CD8-positive, alpha-beta memory T cell (primary cell): Measurements from ENCODE around the gene SS18L1. TPM values are rescaled to one million over a fixed set of nuclear protein-coding genes. Genes with fewer than 3 reads are reported as not detected.

ENCODE experiments used
- CTCF ChIA-PET: fragments of 350-600 bp; sonication (Branson Sonifier 250); formaldehyde crosslinking; loops from one replicate; lab custom pipeline; 2021; ENCODE audit warnings: antibody characterized with exemption; lab: Charles Lee
- POLR2A ChIA-PET: fragments of 350-600 bp; sonication (Branson Sonifier 250); formaldehyde crosslinking; loops from one replicate; lab custom pipeline; 2021; ENCODE audit warnings: antibody characterized with exemption; lab: Charles Lee
- DNase-seq, 5 donors: peaks; one replicate each; pipeline versions ENCODE4 v3.0.0 to v3.0.0-alpha.2; 2020 to 2022; ENCODE audit warnings: mixed read lengths in 1 of 5
- H3K27ac ChIP-seq: one replicate; pipeline ENCODE4 v1.7.0; 2013; ENCODE audit warnings: low read depth, mild to moderate bottlenecking, low read length, moderate library complexity
- H3K27me3 ChIP-seq: 2 replicates; pipeline ENCODE4 v1.7.0; 2013; ENCODE audit warnings: low read length, mild to moderate bottlenecking; ENCODE audit not compliant: insufficient read depth, poor library complexity, severe bottlenecking
- H3K36me3 ChIP-seq: 2 replicates; pipeline ENCODE4 v1.7.0; 2013; ENCODE audit warnings: mild to moderate bottlenecking, low read length, moderate library complexity; ENCODE audit not compliant: insufficient read depth
- H3K4me1 ChIP-seq: 2 replicates; pipeline ENCODE4 v1.7.0; 2013; ENCODE audit warnings: mild to moderate bottlenecking, low read length, moderate library complexity; ENCODE audit not compliant: insufficient read depth
- H3K4me3 ChIP-seq: 2 replicates; pipeline ENCODE4 v1.7.0; 2013; ENCODE audit warnings: mild to moderate bottlenecking, low read length
- H3K9me3 ChIP-seq: 2 replicates; pipeline ENCODE4 v1.7.0; 2013; ENCODE audit warnings: mild to moderate bottlenecking, low read length
- H3K27ac Mint-ChIP-seq, 8 donors: one replicate each; pipeline ENCODE4 v1.8.0; 2020 to 2021; ENCODE audit warnings: mixed read lengths in 8 of 8, mild to moderate bottlenecking in 6 of 8, inconsistent platforms in 3 of 8, moderate library complexity in 3 of 8
- H3K27me3 Mint-ChIP-seq, 2 donors: one replicate each; pipeline ENCODE4 v1.8.0; 2020 to 2021; ENCODE audit warnings: mixed read lengths in 2 of 2, mild to moderate bottlenecking in 1 of 2, moderate library complexity in 1 of 2
- H3K36me3 Mint-ChIP-seq, 3 donors: one replicate each; pipeline ENCODE4 v1.8.0; 2020 to 2021; ENCODE audit warnings: mixed read lengths in 3 of 3, inconsistent platforms in 1 of 3, mild to moderate bottlenecking in 1 of 3
- H3K4me1 Mint-ChIP-seq, 3 donors: one replicate each; pipeline ENCODE4 v1.8.0; 2020 to 2021; ENCODE audit warnings: mixed read lengths in 3 of 3, inconsistent platforms in 1 of 3, mild to moderate bottlenecking in 1 of 3
- H3K4me3 Mint-ChIP-seq, 7 donors: one replicate each; pipeline ENCODE4 v1.8.0; 2020 to 2021; ENCODE audit warnings: mixed read lengths in 7 of 7, mild to moderate bottlenecking in 6 of 7, moderate library complexity in 4 of 7, inconsistent platforms in 2 of 7
- H3K9me3 Mint-ChIP-seq, 5 donors: one replicate each; pipeline ENCODE4 v1.8.0; 2020 to 2022; ENCODE audit warnings: mixed read lengths in 5 of 5, mild to moderate bottlenecking in 3 of 5, moderate library complexity in 2 of 5, inconsistent platforms in 1 of 5
- polyA plus RNA-seq: library from polyadenylated mRNA; unstranded; fragments of 300-500 nt; fragmentation: Illumina TruSeq; gene quantifications from one replicate; pipeline ENCODE4 v1.2.3, GENCODE V29; 2021
- total RNA-seq, 2 experiments: library from RNA; stranded (reverse); gene quantifications; one replicate each; pipeline ENCODE4 v1.2.3, GENCODE V29; 2021

SS18L1 gene
- total and polyA plus RNA-seq, 3 experiments from 2014 or later: 0.86 to 18.5 (median 16.9) TPM

DNA sequence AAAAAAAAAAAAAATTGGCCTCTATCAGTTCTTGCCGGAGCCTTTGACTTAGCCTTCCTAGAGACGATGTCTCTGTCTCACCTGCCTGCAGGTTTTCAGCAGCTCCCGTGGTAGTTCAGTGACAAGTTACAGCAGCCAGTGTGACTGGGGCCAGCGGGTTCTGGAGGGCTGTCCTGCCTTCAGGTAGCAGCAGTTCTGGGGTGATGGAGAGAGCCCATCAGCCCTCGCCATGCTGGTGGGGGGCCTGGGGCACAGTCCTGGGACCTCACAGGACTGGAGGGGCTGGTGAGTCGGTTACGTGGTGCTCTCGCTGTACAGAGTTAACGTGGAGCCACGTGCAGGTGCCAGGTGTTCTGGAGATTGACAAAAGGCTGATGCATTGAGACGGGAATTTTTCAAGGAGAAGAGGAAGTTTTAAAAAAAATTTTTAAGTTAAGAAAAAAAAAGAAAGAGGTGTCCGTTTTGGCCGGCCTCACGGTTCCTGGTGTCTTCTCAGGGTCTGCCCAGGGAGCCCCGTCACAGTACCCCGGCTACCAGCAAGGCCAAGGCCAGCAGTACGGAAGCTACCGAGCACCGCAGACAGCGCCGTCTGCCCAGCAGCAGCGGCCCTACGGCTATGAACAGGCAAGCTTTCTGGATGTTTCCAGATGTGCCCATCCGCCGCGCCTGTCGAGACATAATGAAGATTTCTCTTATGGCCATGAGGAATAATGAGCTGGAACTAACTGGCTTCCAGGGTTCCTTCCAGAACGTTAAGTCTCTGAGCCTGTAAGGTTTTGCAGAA, 30.6 kb downstream of the SS18L1 start:
- Mint-ChIP-seq H3K36me3 (peaks cover 3 to 30% (median 8%) of the 10 kb centered on the region in 3 donors), H3K9me3 (no peaks in the 10 kb centered on the region), H3K4me1 (no peaks in the 10 kb centered on the region), H3K4me3 (no peak overlapping the region), H3K27ac (peak overlapping the region in 2 of 8 donors; percentile 76 to 89), H3K27me3 (no peaks in the 10 kb centered on the region)
- no peak for DNase-seq
- ChIA-PET POLR2A (interaction anchor here (0.7 kb wide), 1 partner anchor 31 kb away, joined by 5 read pairs; no protein-coding TSS in a partner anchor), CTCF (no interaction called here)
- H3K4me1 ChIP-seq: no peaks in the 10 kb centered on the region
- H3K9me3 ChIP-seq: no peaks in the 10 kb centered on the region
- no peak overlapping the region for H3K4me3 ChIP-seq
- no peaks in the 10 kb centered on the region for H3K27me3 ChIP-seq
- no peak overlapping the region for H3K27ac ChIP-seq
- no peaks in the 10 kb centered on the region for H3K36me3 ChIP-seq

- POLR2A ChIA-PET: no interaction called here
- CTCF ChIA-PET: no interaction called here
- no peak overlapping the region for H3K27ac Mint-ChIP-seq
Observed at GRCh38 chr20:62174870-62175624, 31.5 kb downstream of the SS18L1 start.

GRCh38 chr20:62175711-62176110, 32.1 kb downstream of the SS18L1 start:
- no peak overlapping the region for H3K27ac Mint-ChIP-seq
- H3K36me3 Mint-ChIP-seq: peaks cover 3 to 27% (median 8%) of the 10 kb centered on the region in 3 donors
- no peak overlapping the region for H3K27ac ChIP-seq
- H3K4me1 ChIP-seq: no peaks in the 10 kb centered on the region
- no peaks in the 10 kb centered on the region for H3K27me3 ChIP-seq
- ChIA-PET CTCF (no interaction called here), POLR2A (no interaction called here)
- no peaks in the 10 kb centered on the region for H3K9me3 ChIP-seq
- H3K27me3 Mint-ChIP-seq: no peaks in the 10 kb centered on the region
- peak overlapping the region in 1 of 7 donors; percentile 59 for H3K4me3 Mint-ChIP-seq
- no peaks in the 10 kb centered on the region for H3K4me1 Mint-ChIP-seq
- H3K36me3 ChIP-seq: no peaks in the 10 kb centered on the region
- no peak for DNase-seq
- H3K9me3 Mint-ChIP-seq: no peaks in the 10 kb centered on the region
- H3K4me3 ChIP-seq: no peak overlapping the region

More at GRCh38 chr20:62174870-62175624, 31.5 kb downstream of the SS18L1 start:
- no peak for DNase-seq
- no peaks in the 10 kb centered on the region for H3K4me1 Mint-ChIP-seq
- H3K27me3 Mint-ChIP-seq: no peaks in the 10 kb centered on the region
- H3K36me3 ChIP-seq: no peaks in the 10 kb centered on the region
- H3K27me3 ChIP-seq: no peaks in the 10 kb centered on the region
- no peaks in the 10 kb centered on the region for H3K9me3 ChIP-seq
- H3K4me3 Mint-ChIP-seq: peak overlapping the region in 3 of 7 donors; percentile 10 to 83 (median 59)
- H3K4me1 ChIP-seq: no peaks in the 10 kb centered on the region
- peaks cover 3 to 27% (median 8%) of the 10 kb centered on the region in 3 donors for H3K36me3 Mint-ChIP-seq
- no peak overlapping the region for H3K27ac ChIP-seq
- H3K9me3 Mint-ChIP-seq: no peaks in the 10 kb centered on the region
- no peak overlapping the region for H3K4me3 ChIP-seq

DNA sequence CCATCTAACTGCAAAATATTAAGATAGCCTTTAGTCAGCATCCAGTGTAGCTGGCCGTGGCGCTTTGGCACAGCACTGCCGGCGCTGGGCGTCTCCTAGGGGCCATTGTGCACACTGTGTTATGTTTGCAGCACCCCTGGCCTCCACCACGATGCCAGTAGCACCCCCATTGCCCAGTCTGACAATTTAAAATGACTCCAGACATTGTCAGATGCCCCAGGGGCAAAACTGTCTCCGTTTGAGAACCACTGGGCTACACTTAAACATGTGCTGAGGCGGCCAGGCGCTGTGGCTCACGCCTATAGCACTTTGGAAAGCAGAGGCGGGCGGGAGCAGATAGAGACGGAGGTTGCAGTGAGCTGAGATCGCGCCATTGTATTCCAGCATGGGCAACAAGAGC, 33.3 kb downstream of the SS18L1 start:
- POLR2A ChIA-PET: no interaction called here
- CTCF ChIA-PET: no interaction called here
- no peak overlapping the region for H3K4me3 Mint-ChIP-seq
- H3K27ac Mint-ChIP-seq: peak overlapping the region in 1 of 8 donors; percentile 50
- no peaks in the 10 kb centered on the region for H3K9me3 Mint-ChIP-seq
- H3K4me3 ChIP-seq: no peak overlapping the region
- no peaks in the 10 kb centered on the region for H3K4me1 ChIP-seq
- H3K4me1 Mint-ChIP-seq: peaks cover 3 to 4% (median 4%) of the 10 kb centered on the region in 3 donors
- H3K27ac ChIP-seq: no peak overlapping the region
- no peaks in the 10 kb centered on the region for H3K27me3 ChIP-seq
- peaks cover 3 to 24% (median 6%) of the 10 kb centered on the region in 3 donors for H3K36me3 Mint-ChIP-seq
- H3K36me3 ChIP-seq: no peaks in the 10 kb centered on the region
- H3K27me3 Mint-ChIP-seq: no peaks in the 10 kb centered on the region
- no peaks in the 10 kb centered on the region for H3K9me3 ChIP-seq
- DNase-seq: no peak

DNA sequence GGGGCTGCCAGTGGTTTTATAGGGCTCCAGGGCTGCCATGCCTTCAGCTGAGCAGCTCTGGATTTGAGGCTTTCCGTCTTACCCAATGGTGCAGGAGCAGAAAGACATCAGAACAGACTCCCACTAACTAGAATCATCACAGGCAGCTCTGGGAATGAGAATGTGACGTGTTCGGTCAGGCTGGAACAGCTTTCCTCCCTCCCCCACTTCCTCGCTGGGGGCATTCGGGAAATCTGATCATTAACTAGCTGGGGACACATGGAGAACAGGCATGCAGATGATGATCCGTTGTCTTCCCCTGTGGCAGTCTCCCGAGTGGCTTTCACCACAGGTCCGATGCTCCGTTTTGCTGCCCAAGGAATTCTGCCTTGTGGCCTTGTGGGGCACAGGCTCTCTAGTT, 33.7 kb downstream of the SS18L1 start:
- peak overlapping the region in 2 of 8 donors; percentile 60 to 64 for H3K27ac Mint-ChIP-seq

DNA sequence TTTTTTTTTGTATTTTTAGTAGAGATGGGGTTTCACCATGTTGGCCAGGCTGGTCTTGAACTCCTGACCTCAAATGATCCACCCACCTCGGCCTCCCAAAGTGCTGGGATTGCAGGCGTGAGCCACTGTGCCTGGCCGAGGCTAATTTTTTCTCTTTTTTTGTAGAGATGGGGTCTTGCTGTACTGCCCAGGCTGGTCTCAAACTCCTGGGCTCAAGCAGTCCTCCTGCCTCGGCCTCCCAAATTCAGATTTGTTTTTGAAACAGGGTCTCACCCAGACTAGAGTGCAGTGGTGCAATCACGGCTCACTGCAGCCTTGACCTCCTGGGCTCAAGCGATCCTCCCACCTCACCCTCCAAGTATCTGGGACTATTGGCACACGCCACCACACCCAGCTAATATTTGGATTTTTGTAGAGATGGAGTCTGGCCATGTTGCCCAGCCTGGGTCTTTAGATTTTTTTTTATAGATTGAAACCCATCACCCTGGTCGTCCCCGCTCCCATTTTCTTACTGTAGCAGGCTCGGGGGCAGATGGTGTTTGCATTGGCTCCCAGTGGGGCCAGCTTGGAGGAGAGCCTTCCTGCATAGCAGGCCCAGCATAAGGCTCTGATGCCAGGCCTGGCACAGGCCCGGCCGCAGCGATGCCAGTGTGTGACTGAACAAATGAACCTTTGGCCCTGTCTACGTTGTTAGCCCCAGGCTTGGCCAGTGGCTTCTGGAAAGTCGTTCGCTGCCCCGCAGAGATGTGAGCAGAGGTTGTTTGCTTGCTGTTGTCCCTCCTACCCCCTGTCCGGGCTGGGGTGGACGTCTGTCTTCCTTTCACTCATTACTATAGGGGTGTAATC, 35.0 kb downstream of the SS18L1 start:
- Histone ChIP-seq H3K36me3 (no peaks in the 10 kb centered on the region), H3K27ac (no peak overlapping the region), H3K4me1 (peaks cover 2% of the 10 kb centered on the region), H3K27me3 (no peaks in the 10 kb centered on the region), H3K4me3 (no peak overlapping the region), H3K9me3 (no peaks in the 10 kb centered on the region)
- no peak for DNase-seq
- no peak overlapping the region for H3K4me3 Mint-ChIP-seq
- ChIA-PET POLR2A (no interaction called here), CTCF (no interaction called here)
- no peaks in the 10 kb centered on the region for H3K9me3 Mint-ChIP-seq
- H3K4me1 Mint-ChIP-seq: peaks cover 11 to 18% (median 12%) of the 10 kb centered on the region in 3 donors
- H3K36me3 Mint-ChIP-seq: peaks cover 3 to 29% (median 5%) of the 10 kb centered on the region in 3 donors
- peak overlapping the region in 1 of 8 donors; percentile 52 for H3K27ac Mint-ChIP-seq
- peaks cover 0 to 1% of the 10 kb centered on the region in 2 donors for H3K27me3 Mint-ChIP-seq

More for the DNA sequence above, 33.7 kb downstream of the SS18L1 start:
- no peaks in the 10 kb centered on the region for H3K9me3 Mint-ChIP-seq
- DNase-seq: no peak
- no peak overlapping the region for H3K4me3 ChIP-seq
- CTCF ChIA-PET: no interaction called here
- no peak overlapping the region for H3K27ac ChIP-seq
- H3K4me1 Mint-ChIP-seq: peaks cover 8 to 9% (median 8%) of the 10 kb centered on the region in 3 donors
- no peaks in the 10 kb centered on the region for H3K27me3 ChIP-seq
- H3K36me3 ChIP-seq: no peaks in the 10 kb centered on the region
- peaks cover 3 to 24% (median 5%) of the 10 kb centered on the region in 3 donors for H3K36me3 Mint-ChIP-seq
- H3K27me3 Mint-ChIP-seq: no peaks in the 10 kb centered on the region
- no peaks in the 10 kb centered on the region for H3K4me1 ChIP-seq
- no peak overlapping the region for H3K4me3 Mint-ChIP-seq
- POLR2A ChIA-PET: no interaction called here
- H3K9me3 ChIP-seq: no peaks in the 10 kb centered on the region

GRCh38 chr20:62179162-62179504, 35.6 kb downstream of the SS18L1 start:
- Mint-ChIP-seq H3K27ac (peak overlapping the region in 1 of 8 donors; percentile 52), H3K36me3 (peaks cover 1 to 26% (median 3%) of the 10 kb centered on the region in 3 donors), H3K9me3 (no peaks in the 10 kb centered on the region), H3K27me3 (peaks cover 0 to 1% of the 10 kb centered on the region in 2 donors), H3K4me3 (no peak overlapping the region), H3K4me1 (peaks cover 15 to 24% (median 17%) of the 10 kb centered on the region in 3 donors)
- ChIA-PET POLR2A (no interaction called here), CTCF (no interaction called here)
- DNase-seq: no peak
- Histone ChIP-seq H3K4me1 (peaks cover 8% of the 10 kb centered on the region), H3K27ac (no peak overlapping the region), H3K9me3 (no peaks in the 10 kb centered on the region), H3K4me3 (no peak overlapping the region), H3K27me3 (no peaks in the 10 kb centered on the region), H3K36me3 (no peaks in the 10 kb centered on the region)
